GM18861 (cell line): Measurements from ENCODE around the gene CYP46A1.
A peak's percentile ranks its signal among the peaks of the same experiment; 100 is the strongest.

ENCODE experiments used
- ATAC-seq: cut with Tn5 transposase; IDR thresholded peaks from one replicate; pipeline ENCODE4 v1.9.1; 2021; ENCODE audit not compliant: unreplicated experiment

CYP46A1 gene

GRCh38 chr14:99727096-99727870, 43.2 kb downstream of the CYP46A1 start:
- no peak for ATAC-seq

- no peak for ATAC-seq
These were observed 44.3 kb downstream of the CYP46A1 start for GRCh38 chr14:99728231-99728920.

GRCh38 chr14:99728981-99729451, 44.9 kb downstream of the CYP46A1 start:
- ATAC-seq = no peak

GRCh38 chr14:99729991-99730875, 46.1 kb downstream of the CYP46A1 start:
- peak; percentile 68 for ATAC-seq

- no peak for ATAC-seq
These were observed 46.9 kb downstream of the CYP46A1 start for GRCh38 chr14:99730876-99731546.

- ATAC-seq = no peak
These were observed 47.7 kb downstream of the CYP46A1 start for GRCh38 chr14:99731547-99732435.

- ATAC-seq = no peak
These were observed 48.5 kb downstream of the CYP46A1 start for GRCh38 chr14:99732436-99733210.

GRCh38 chr14:99733211-99733539, 49.1 kb downstream of the CYP46A1 start:
- no peak for ATAC-seq

GRCh38 chr14:99733540-99734405, 49.7 kb downstream of the CYP46A1 start:
- no peak for ATAC-seq

- no peak for ATAC-seq
These were observed 50.4 kb downstream of the CYP46A1 start for GRCh38 chr14:99734406-99735051.

- ATAC-seq = no peak
These were observed 51.4 kb downstream of the CYP46A1 start for GRCh38 chr14:99735189-99736135.

GRCh38 chr14:99736603-99737371, 52.7 kb downstream of the CYP46A1 start:
- no peak for ATAC-seq

- ATAC-seq = no peak
These were observed 53.4 kb downstream of the CYP46A1 start for GRCh38 chr14:99737451-99737951.

GRCh38 chr14:99737956-99738667, 54.0 kb downstream of the CYP46A1 start:
- ATAC-seq = no peak

- no peak for ATAC-seq
These were observed 56.3 kb downstream of the CYP46A1 start for GRCh38 chr14:99740411-99740810.
